ENCODE data around the gene PHYHD1.

GRCh38 chr9:128894764-128895163 lies 26.0 kb upstream of the PHYHD1 start:
- no peak for TF ChIP-seq CTCF (conservative IDR thresholded peaks at IDR 0.05; ENCODE audit: low read depth, low read length)
- TF ChIP-seq RAD21 (IDR thresholded peaks at IDR 0.05; ENCODE audit: low read length): no peak
- no peak for TF ChIP-seq POLR2A (IDR thresholded peaks at IDR 0.05; ENCODE audit: low read depth, low read length)
- TF ChIP-seq CHD1 (IDR thresholded peaks at IDR 0.05; ENCODE audit: low read depth, low read length): no peak
- TF ChIP-seq BHLHE40 (IDR thresholded peaks at IDR 0.05; ENCODE audit: low read depth, low read length): no peak
- no peak for TF ChIP-seq USF2 (IDR thresholded peaks at IDR 0.05; ENCODE audit: low read depth, low read length)
- TF ChIP-seq MAZ (IDR thresholded peaks at IDR 0.05; ENCODE audit: borderline replicate concordance, low read depth, low read length): no peak
- TF ChIP-seq MAFK (IDR thresholded peaks at IDR 0.05; ENCODE audit: low read depth, low read length): no peak
- no peak for TF ChIP-seq CEBPB (IDR thresholded peaks at IDR 0.05; ENCODE audit: low read depth, low read length)
